NT2/D1 (cell line): Measurements from ENCODE around the gene APOL1.
"Not testable (repeated sequence)": the region's sequence is repeated elsewhere in the genome, so short reads cannot be mapped to it uniquely, and the experiment has no call there.

Experiments
- DNase-seq: peaks from one replicate; pipeline ENCODE4 v3.0.0-alpha.2; 2011; ENCODE audit warnings: low read depth, low spot score
- H3K27me3 ChIP-seq: 2 replicates; pipeline ENCODE4 v1.6.0; 2011; ENCODE audit warnings: mild to moderate bottlenecking; ENCODE audit not compliant: insufficient read length, insufficient read depth
- H3K36me3 ChIP-seq: 2 replicates; pipeline ENCODE4 v1.6.1; 2011; ENCODE audit warnings: mild to moderate bottlenecking, low read length, mixed read lengths; ENCODE audit not compliant: insufficient read depth, insufficient read length
- H3K4me1 ChIP-seq: 2 replicates; pipeline ENCODE4 v1.5.1; 2011; ENCODE audit not compliant: insufficient read depth, insufficient read length
- H3K4me3 ChIP-seq: 2 replicates; pipeline ENCODE4 v1.5.1; 2011; ENCODE audit warnings: low read depth; ENCODE audit not compliant: insufficient read length
- H3K9ac ChIP-seq: 2 replicates; pipeline ENCODE4 v1.6.0; 2011; ENCODE audit warnings: low read depth; ENCODE audit not compliant: insufficient read length
- H3K9me3 ChIP-seq: 2 replicates; pipeline ENCODE4 v1.5.1; 2011; ENCODE audit warnings: mild to moderate bottlenecking, low read length; ENCODE audit not compliant: insufficient read depth
- SUZ12 ChIP-seq: IDR thresholded peaks from 2 replicates; pipeline ENCODE4 v1.6.1; 2011; ENCODE audit not compliant: insufficient read length, insufficient read depth; ENCODE audit errors: extremely low read depth
- YY1 ChIP-seq: IDR thresholded peaks from 2 replicates; pipeline ENCODE4 v1.6.1; 2011; ENCODE audit not compliant: insufficient read length, insufficient read depth
- ZNF274 ChIP-seq: IDR thresholded peaks from 2 replicates; pipeline ENCODE4 v1.6.1; 2011; ENCODE audit warnings: mild to moderate bottlenecking, low read depth, low read length

APOL1 gene, protein sequence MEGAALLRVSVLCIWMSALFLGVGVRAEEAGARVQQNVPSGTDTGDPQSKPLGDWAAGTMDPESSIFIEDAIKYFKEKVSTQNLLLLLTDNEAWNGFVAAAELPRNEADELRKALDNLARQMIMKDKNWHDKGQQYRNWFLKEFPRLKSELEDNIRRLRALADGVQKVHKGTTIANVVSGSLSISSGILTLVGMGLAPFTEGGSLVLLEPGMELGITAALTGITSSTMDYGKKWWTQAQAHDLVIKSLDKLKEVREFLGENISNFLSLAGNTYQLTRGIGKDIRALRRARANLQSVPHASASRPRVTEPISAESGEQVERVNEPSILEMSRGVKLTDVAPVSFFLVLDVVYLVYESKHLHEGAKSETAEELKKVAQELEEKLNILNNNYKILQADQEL

DNA sequence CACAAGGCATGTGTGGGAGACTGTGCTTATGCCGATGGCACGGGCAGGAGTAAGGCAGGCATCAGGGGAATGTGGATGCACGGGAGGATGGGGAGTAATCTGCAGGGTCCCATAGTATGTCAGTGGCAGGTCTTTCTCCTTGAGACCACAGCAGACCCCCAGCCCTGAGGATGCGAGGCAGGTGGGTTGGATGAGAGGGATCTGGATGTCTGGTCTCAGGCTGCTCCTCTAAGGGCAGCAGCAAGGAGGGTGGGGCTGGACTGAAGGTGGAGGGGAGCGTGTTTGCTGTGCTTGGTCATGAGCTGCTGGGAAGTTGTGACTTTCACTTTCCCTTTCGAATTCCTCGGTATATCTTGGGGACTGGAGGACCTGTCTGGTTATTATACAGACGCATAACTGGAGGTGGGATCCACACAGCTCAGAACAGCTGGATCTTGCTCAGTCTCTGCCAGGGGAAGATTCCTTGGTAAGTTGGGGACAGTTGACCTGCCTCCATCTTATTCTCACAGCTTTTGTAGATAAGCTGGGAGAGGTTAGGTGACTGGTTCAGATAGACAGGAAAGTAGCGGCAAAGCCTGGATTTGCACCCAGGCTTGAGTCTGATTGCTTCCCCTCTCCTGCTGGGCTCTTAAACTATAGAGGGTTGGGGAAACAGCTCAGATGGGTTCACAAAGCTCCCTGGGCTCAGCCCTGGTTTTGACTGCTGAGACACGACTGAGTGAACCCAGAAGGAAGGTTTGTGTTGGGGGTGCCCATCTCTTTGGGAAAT is at the start of gene APOL1:
Gene APOL1 (plus strand): TSS at position 380 of the 769 bp plus-strand sequence. CDS start 1,823 bp downstream, outside the sequence.
- no peak for TF ChIP-seq YY1
- TF ChIP-seq SUZ12: no peak
- no peak within 1 kb of the TSS for H3K4me3 ChIP-seq
- H3K27me3 ChIP-seq: no peaks in the 10 kb centered on the region
- no peaks in the 10 kb centered on the region for H3K36me3 ChIP-seq
- H3K9ac ChIP-seq: no peak within 1 kb of the TSS
- no peak for DNase-seq
- peaks cover 6% of the 10 kb centered on the region for H3K4me1 ChIP-seq
- no peaks in the 10 kb centered on the region for H3K9me3 ChIP-seq

DNA sequence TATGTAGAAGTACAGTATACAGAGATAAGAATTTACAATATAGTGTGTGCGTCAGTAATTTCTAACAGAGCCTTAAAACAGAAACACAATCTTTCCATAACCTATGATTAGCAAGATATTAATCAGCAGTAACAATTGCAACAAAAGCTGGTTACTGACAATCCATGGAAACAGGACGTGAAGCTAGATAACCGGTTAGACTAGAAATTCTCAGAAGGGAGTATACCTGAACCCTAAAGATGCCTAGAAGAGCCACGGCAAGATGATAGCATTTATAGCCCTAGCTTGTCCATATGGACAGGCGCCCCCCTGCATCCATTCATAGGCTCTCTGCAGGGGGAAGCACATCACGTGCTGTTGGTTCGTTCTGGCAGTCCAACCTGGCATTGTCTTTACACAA is 49.5 kb upstream of the APOL1 start:
- DNase-seq, H3K9me3 ChIP-seq, H3K27me3 ChIP-seq, H3K36me3 ChIP-seq, H3K9ac ChIP-seq, H3K4me1 ChIP-seq, H3K4me3 ChIP-seq: not testable (repeated sequence)

DNA sequence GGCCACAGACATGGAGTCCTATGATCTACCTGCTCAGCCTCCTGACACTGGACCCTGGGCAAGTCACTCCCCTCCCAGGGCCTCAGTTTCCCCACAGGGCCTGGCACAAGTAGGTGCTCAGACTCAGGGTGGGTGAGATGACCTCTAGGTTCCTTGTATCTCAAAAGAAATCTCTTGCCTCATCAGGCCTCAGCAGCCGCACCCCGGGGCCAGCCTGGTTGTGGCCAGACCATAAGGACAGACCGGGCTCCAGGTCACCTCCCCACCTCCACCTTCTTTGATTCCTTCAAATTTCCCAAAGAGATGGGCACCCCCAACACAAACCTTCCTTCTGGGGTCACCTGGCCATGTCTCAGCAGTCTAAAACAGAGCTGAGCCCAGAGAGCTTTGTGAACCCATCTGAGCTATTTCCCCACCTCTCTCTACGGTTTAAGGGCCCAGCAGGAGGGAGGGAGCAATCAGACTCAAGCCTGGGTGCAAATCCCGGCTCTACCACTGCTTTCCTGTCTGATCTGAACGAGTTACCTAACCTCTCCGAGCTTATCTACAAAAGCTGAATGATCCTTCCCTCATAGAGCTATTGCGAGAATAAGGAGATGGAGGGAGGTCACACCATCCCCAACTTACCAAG is 48.8 kb upstream of the APOL1 start:
- Histone ChIP-seq H3K27me3 (no peaks in the 10 kb centered on the region), H3K9me3 (peaks cover 5% of the 10 kb centered on the region; the same call in 1 of the 2 replicates), H3K36me3 (no peaks in the 10 kb centered on the region), H3K9ac (no peak overlapping the region), H3K4me3 (no peak overlapping the region), H3K4me1 (no peaks in the 10 kb centered on the region)
- no peak for TF ChIP-seq ZNF274
- no peak for TF ChIP-seq YY1
- no peak for DNase-seq

DNA sequence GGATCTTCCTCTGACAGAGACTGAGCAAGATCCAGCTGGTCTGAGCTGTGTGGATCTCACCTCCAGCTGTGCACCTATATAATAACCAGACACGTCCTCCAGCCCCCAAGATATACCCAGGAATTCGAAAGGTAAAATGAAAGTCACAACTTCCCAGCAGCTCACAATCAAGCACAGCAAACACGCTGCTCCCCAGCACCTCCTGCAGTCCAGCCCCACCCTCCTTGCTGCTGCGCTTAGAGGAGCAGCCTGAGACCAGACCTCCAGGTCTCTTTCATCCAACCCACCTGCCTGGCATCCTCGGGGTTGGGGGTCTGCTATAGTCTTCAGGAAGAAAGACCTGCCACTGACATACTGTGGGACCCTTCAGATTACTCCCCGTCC is 48.3 kb upstream of the APOL1 start:
- H3K4me3 ChIP-seq: no peak overlapping the region
- DNase-seq: no peak
- no peak for TF ChIP-seq ZNF274
- TF ChIP-seq YY1: no peak
- TF ChIP-seq SUZ12: no peak
- no peaks in the 10 kb centered on the region for H3K36me3 ChIP-seq
- H3K9me3 ChIP-seq: peaks cover 10% of the 10 kb centered on the region; the same call in 1 of the 2 replicates
- no peaks in the 10 kb centered on the region for H3K27me3 ChIP-seq
- H3K4me1 ChIP-seq: no peaks in the 10 kb centered on the region
- H3K9ac ChIP-seq: no peak overlapping the region

DNA sequence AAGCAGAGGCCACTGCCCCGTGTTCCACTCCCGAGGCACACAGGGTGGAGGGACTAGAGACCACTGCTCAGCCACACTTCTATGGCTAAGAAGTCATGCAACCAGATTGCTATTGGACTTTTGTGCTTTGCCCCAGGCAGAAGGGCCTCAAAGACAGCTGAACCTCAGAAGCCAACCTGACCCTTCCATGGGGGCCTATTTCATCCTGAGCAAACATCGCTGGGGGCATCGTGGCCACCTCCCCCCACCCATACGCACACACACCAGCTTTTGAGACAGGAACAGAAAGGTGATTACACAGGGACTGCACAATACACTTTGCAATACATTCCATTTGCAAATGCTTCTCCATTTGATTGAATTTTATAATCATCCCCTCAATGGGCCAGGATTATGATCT is 47.4 kb upstream of the APOL1 start:
- H3K36me3 ChIP-seq, H3K4me1 ChIP-seq, H3K9ac ChIP-seq, DNase-seq, H3K4me3 ChIP-seq, H3K27me3 ChIP-seq: not testable (repeated sequence)
- peaks cover 14% of the 10 kb centered on the region; the same call in 1 of the 2 replicates for H3K9me3 ChIP-seq

DNA sequence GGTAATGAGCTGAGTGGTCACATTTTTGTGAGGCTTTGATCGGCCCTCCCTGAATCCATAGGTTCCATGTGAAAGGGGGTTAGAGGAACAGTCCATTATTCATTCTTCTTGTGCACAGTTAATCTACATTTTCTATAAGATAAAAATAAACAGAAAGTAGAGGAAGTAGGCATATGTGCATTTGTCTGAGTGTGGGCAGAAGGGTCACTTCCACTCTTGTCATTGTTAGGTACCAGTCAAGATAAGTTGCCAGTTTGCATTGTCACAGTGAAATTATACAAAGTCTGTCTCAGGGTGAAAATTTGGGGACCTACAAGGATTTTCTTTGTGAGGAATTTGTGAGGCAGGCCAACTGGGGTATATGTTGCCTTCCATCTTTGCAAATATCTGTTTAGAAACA is 46.7 kb upstream of the APOL1 start:
- Histone ChIP-seq H3K4me3 (no peak overlapping the region), H3K9ac (no peak overlapping the region), H3K9me3 (peaks cover 14% of the 10 kb centered on the region; the same call in 1 of the 2 replicates), H3K27me3 (no peaks in the 10 kb centered on the region), H3K36me3 (no peaks in the 10 kb centered on the region), H3K4me1 (no peaks in the 10 kb centered on the region)
- TF ChIP-seq SUZ12 (no peak), ZNF274 (no peak), YY1 (no peak)
- DNase-seq: no peak

DNA sequence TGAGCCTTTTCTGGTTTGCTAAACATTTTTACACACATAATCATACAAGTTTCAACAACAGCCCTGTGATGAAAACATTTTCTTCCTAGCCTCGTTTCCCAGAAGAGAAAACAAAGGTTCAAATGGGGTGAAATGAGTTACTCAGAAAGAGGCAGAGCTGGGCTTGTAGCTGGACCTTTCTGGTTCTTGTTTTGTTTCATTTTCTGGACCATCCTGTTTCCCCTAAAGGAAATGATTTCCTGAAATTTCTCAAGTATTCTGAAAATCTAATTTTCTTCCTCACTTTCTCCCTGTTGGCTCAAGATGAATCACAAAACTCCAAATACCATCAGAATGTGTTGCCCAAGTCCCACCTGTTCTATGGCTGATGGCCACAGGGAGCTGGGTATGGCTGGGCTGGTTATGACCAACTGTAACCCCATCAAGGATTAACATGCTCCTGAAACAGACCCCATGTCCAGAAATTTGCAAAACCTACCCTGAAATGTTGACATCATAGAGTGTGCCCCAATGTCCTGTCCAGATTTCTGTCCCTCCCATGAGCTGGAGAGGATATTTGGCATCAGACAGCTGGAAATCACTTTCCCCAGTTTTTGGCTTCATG is 44.7 kb upstream of the APOL1 start:
- DNase-seq: no peak

More for the DNA sequence above, 44.7 kb upstream of the APOL1 start:
- Histone ChIP-seq H3K4me3 (no peak overlapping the region), H3K4me1 (no peaks in the 10 kb centered on the region), H3K9ac (no peak overlapping the region), H3K36me3 (no peaks in the 10 kb centered on the region), H3K9me3 (peaks cover 14% of the 10 kb centered on the region; the same call in 1 of the 2 replicates), H3K27me3 (no peaks in the 10 kb centered on the region)
- TF ChIP-seq YY1 (no peak), SUZ12 (no peak), ZNF274 (no peak)
